Gastroesophageal sphincter (tissue), 3 donors: Measurements from ENCODE around the gene HM13.

ENCODE experiments used
- EP300 ChIP-seq: sonication (generic); formaldehyde crosslinking; IDR thresholded peaks from one replicate; pipeline ENCODE4 v1.6.1; 2017; ENCODE audit warnings: antibody characterized with exemption, mild to moderate bottlenecking
- POLR2A ChIP-seq, 2 donors: fragments of 450-650 bp; IDR thresholded peaks; one replicate each; pipeline ENCODE4 v1.6.1; 2017; ENCODE audit warnings: antibody characterized with exemption in 2 of 2, mild to moderate bottlenecking in 2 of 2, moderate library complexity in 1 of 2
- POLR2AphosphoS5 ChIP-seq: sonication (generic); formaldehyde crosslinking; IDR thresholded peaks from one replicate; pipeline ENCODE4 v1.6.1; 2017; ENCODE audit warnings: antibody characterized with exemption
- TF ChIP-seq, protein P1 (sequence below), 4 experiments: fragments of 200-600 bp in 2 of 4; fragments of 450-650 bp in 2 of 4; sonication (generic) in 1 of 4; IDR thresholded peaks; one replicate each; pipeline ENCODE4 v1.5.1; 2017 to 2019; ENCODE audit warnings: antibody characterized with exemption in 4 of 4, mild to moderate bottlenecking in 2 of 4, moderate library complexity in 2 of 4

DNA sequence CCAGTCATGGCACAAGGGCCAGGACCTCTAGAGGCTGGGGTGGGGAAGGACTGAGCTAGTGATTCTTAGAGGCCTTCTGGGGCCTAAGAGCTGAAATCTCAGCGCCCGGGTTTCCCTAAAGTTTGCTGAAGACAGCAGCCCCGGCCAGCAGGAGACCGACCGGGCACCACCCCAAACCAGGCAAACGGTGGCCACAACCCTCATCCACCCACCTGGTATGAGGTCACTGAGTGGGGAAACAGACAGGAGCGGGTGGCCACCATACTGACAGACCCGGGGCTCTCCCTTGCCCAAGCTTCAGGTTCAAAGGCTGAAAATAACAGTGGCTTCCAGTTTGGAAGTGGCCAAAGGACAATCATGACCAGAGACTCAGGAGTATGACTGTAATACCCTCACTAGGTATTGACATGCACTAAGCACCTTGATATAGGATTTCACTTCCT, 55.8 kb downstream of the HM13 start:
- no peak for TF ChIP-seq EP300
- TF ChIP-seq, protein P1, sequence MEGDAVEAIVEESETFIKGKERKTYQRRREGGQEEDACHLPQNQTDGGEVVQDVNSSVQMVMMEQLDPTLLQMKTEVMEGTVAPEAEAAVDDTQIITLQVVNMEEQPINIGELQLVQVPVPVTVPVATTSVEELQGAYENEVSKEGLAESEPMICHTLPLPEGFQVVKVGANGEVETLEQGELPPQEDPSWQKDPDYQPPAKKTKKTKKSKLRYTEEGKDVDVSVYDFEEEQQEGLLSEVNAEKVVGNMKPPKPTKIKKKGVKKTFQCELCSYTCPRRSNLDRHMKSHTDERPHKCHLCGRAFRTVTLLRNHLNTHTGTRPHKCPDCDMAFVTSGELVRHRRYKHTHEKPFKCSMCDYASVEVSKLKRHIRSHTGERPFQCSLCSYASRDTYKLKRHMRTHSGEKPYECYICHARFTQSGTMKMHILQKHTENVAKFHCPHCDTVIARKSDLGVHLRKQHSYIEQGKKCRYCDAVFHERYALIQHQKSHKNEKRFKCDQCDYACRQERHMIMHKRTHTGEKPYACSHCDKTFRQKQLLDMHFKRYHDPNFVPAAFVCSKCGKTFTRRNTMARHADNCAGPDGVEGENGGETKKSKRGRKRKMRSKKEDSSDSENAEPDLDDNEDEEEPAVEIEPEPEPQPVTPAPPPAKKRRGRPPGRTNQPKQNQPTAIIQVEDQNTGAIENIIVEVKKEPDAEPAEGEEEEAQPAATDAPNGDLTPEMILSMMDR (IDR thresholded peaks at IDR 0.05) = no peak
- no peak for TF ChIP-seq POLR2A (IDR thresholded peaks at IDR 0.05)
- TF ChIP-seq POLR2AphosphoS5 = no peak
